ENCODE measurements around the gene FAM168A.
"Not testable (repeated sequence)": the region's sequence is repeated elsewhere in the genome, so short reads cannot be mapped to it uniquely, and the experiment has no call there.

Gene FAM168A

DNA sequence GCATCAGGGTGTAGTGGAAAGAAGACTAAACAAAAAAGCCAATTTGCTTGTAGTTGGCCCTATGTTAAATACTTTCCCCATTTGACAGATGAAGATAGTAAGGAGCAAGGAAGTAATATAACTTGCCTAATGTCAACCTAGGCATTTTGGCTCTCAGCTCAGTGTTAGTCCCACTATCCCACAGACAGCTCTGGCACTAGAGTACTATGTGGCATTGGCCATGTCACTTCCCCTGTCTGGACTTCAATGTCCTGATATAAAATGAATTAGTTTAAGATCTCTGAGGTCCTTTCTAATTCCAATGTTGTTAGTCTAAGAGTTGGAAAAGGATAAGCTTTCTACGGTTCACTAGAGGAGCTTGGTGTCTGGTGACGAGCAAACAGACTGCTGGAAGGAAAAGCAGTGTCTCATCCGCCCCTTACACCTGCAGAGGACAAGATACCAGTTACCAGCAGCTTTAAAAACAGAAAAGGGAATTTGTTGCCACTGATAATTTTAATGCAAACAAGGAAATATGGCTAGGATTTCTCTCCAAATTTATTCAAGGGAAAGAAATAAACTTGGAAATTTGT is 129.2 kb downstream of the FAM168A start:
- no peak for DNase-seq (ENCODE audit: low read depth)

DNA sequence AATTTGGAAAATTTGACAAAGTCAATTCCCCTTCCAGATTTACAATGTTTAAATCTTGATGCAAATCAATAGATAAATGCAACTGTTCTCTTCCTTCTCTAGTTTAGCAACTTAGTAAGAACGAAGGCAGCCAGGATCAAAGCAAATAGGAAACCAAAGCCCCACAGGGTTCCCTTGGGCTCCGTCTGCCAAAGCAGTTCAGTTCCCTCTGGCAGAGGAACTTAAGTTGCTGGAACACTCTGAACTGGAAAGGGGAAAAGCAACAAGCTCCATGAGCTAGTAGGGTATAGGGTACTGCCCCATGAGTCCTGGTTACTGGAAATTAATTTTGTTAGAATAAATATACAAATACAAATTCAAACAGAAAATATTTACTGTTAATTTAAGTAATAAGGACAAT is 130.4 kb downstream of the FAM168A start:
- no peak for DNase-seq (ENCODE audit: low read depth)

- DNase-seq (ENCODE audit: low read depth), result no peak
These were observed 131.3 kb downstream of the FAM168A start for GRCh38 chr11:73466643-73467042.

GRCh38 chr11:73465871-73466270 is 132.0 kb downstream of the FAM168A start:
- no peak for DNase-seq (ENCODE audit: low read depth)

- no peak for DNase-seq (ENCODE audit: low read depth)
These were observed 132.8 kb downstream of the FAM168A start for GRCh38 chr11:73465023-73465675.

DNA sequence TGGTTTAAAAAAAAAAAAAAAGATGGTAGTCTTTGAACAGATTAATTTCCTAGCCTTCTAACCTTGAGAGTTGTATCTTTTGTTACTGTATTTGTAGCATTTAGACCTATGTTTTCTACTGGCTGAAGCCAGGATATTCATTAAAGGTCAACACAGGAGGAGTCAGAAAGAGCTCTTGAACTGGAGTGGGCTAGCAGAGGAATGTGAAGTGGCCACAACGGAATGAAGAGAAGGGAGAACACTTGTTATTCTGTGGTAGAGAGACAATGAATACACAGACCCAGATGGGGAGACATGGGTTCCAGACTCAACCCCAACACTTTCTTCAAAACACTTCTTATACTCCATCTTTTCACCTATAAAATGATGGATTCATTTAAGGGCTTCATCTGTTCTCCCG is 133.6 kb downstream of the FAM168A start:
- no peak for DNase-seq (ENCODE audit: low read depth)

DNA sequence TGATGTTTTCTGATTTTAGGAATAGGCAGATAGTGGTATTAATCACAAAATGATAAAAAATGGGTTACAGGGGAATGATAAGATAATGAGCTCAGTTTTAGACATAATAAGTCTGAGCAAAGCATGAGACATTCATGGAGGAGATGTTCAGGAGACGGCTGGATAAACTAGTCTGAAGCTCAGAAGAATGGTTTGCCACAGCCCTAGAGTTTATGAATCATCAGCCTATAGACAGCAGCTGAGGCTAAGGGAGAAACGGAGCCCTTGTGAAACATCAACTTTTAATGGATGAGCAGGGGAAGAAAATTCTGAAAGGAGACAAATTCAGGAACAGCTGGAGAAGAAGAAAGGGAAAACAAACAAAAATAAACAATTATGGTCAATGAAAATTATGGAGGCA is 134.6 kb downstream of the FAM168A start:
- DNase-seq (ENCODE audit: low read depth), result no peak

DNA sequence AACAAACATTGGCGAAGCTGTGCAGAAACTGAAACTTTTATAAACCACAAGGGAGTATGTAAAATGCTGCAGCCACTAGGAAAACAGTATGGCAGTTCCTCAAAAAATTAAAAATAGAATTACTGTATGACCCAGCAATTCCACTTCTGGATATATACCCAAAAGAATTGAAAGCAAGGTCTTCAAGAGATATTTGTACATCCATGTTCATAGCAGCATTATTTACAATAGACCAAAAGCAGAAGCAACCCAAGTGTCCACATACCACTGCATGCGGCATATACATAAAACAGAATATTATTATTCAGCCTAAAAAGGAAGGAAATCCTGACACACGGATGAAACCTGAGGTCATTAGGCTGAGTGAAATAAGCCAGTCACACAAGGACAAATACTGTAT is 135.9 kb downstream of the FAM168A start:
- no peak for DNase-seq (ENCODE audit: low read depth)

DNA sequence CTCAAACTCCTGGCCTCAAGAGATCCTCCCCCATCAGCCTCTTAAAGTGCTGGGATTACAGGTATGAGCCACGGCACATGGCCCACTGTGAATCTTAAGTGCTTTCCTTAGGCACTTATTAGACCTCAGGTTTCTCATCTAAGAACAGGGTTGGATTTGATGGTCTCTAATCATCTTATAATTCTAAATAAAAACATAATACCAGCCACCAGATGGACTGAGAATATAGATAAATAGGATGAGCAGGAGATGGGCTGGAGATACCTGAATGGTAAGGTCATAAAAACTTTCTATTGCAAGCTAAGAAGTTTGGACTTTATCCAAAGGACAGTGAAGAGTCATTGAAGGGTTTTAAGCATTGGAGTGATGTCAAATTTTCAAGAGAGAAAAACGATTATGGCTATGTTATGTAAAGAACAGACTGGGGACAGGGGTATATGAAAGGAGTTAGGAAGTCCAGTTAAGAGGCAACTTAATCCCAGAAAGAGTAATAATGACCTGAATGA is 136.5 kb downstream of the FAM168A start:
- no peak for DNase-seq (ENCODE audit: low read depth)

GRCh38 chr11:73458201-73458600 is 139.7 kb downstream of the FAM168A start:
- DNase-seq (ENCODE audit: low read depth), result no peak

GRCh38 chr11:73454987-73455386 is 142.9 kb downstream of the FAM168A start:
- no peak for DNase-seq (ENCODE audit: low read depth)

DNA sequence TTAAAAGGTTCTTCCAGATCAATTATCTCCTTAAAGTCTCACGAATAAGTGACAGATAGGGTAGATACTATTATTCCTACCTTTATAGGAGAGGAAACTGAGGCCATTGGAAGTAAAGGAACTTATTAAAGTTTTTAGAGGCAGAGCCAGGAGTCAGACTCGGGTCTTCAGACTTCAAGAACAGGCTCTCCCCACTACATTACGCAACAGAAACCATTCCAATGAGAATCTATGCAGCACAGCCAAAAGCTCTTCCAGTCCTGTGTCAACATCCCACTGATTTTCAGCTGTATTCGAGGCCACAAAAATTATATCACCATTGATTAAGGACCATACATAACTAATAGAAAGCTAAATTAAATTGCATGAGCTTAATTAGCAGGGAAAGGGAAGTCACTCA is 144.3 kb downstream of the FAM168A start:
- DNase-seq (ENCODE audit: low read depth), result no peak

DNA sequence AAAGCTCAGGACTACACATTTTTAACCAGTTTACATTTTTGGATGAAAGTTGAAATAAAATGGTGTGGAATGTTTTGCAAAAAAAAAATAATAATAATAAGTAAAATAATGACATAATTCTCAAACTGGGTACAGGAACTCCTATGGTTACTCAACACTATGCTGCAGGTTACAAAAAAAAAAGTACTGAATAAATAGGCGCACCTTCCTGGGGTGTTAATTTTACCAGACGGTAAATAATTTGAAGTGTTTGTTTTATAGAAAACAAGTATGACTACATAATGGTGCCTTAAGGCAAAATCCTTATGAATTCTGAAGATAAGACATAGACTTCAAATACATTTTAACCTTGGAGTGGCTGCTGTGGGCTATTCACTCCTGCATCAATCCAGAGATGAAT is 145.2 kb downstream of the FAM168A start:
- DNase-seq (ENCODE audit: low read depth), result no peak

DNA sequence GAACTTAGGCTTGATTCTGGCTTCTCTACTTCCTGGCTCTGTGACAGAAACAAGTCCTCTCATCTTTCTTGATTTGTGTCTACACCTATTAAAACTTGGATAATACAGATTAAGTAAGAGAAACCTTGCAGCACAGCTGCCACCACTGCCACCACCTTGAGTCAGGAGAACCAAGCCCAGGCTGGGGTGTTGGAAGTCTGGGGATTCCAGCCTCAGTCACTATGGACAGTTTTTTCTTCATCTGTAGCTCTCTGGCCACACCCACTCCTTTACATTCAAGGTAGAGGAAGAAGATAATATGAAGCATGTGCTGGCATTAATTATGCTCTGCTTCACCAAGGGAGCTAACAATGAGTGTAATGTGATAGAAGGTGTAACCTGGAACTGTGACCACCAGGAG is 146.0 kb downstream of the FAM168A start:
- no peak for DNase-seq (ENCODE audit: low read depth)

GRCh38 chr11:73446766-73447165 is 151.1 kb downstream of the FAM168A start:
- no peak for DNase-seq (ENCODE audit: low read depth)

DNA sequence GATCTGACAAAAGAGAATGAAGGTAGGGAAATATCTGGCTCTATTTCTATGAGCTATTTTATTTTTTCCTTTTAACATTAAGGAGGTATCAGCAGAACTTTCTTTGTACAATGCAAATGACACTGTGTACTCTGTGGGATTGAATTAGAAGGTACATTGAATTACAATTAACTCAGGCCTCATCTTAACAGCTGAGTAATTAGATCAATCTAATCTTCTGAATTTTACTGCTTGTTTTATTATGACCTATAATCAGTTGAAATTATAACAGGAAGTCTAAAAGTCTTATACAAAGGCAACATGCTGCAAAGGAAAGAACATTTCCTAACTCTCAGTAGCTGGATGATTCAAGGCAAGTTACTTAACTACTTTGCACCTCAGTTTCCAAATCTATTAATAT is 151.9 kb downstream of the FAM168A start:
- DNase-seq (ENCODE audit: low read depth), result no peak

DNA sequence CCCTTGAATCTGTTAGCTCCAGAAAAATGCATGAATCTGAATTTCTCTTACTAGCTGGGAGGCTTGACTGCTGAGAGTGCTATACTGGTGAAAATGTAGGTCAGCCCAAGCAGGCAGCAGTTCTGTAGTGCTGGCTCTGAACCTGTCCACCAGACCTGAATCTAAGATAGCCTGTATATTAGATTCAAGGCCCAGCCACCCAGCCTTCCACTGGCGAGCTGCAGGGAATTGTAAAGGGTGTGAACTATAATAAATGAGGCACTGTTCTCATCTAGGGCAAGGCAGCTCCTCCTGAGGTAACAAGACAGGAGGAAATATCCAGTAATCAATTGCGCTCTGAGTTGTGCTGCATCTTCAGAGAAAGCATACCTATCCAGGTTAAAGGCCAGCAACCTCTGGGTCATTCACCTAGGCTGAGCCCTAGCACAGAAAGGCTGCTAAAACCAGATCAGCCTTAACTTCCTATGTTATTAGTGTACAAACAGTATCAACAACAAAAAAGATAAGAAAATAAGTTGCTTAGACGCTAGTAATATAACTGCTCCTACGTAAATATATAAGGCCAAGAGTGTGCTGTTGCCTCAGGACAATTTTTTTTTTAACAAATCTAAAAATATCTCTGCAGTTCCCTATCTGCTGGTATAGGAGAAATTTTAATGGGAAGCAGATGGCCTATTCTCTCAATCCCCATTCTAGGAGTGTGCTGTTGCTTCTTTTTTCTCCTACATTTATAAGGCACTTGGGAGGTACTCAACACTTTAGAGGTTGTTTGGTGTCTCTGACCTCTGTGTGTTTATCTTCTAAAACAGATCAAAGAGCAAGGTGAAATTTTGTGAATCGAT is 158.7 kb downstream of the FAM168A start:
- DNase-seq (ENCODE audit: low read depth), result no peak

DNA sequence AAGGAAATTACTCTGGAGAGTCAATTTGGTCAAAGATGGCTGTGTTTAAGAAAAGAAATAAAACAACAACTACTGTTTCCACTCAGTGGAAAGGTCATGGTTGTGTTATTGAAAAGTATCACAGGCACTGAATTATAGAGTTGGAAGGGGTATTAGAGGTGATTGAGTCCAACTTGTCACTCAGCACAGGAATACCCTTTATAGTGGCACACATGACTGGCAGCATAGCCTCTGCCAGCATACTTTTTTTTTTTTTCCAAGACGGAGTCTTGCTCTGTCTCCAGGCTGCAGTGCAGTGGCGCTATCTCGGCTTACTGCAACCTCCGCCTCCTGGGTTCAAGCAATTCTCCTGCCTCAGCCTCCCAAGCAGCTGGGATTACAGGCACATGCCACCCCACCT is 161.1 kb downstream of the FAM168A start:
- DNase-seq (ENCODE audit: low read depth), result not testable (repeated sequence)

GRCh38 chr11:73431396-73431795 is 166.5 kb downstream of the FAM168A start:
- no peak for DNase-seq (ENCODE audit: low read depth)

DNA sequence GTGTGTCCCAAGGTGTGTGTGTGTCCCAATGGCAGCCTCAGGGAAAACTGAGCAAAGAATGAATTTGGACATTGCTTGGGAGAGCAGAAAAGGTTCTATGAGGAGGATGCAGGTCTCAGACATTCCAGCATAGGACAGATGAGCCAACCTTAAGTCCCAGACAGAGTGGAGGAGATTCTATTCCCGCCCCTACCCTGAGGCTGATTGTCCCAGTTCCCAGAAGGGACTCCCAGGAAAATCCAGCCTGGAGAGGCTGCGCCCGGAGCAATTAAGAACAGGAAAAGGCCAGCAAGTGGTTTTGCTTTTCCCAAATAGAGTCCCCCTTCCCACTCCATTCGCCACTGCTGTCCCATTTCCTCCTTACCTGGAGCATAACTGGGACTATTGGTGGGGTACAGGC is 167.6 kb downstream of the FAM168A start:
- no peak for DNase-seq (ENCODE audit: low read depth)

- DNase-seq (ENCODE audit: low read depth), result no peak
These were observed 168.7 kb downstream of the FAM168A start for GRCh38 chr11:73429121-73429750.

GRCh38 chr11:73428699-73429098 is 169.2 kb downstream of the FAM168A start:
- DNase-seq (ENCODE audit: low read depth), result no peak

- DNase-seq (ENCODE audit: low read depth), result no peak
These were observed 169.7 kb downstream of the FAM168A start for GRCh38 chr11:73428227-73428626.
